GM21723 (cell line): Measurements from ENCODE around the gene TIMELESS.
"Not testable (repeated sequence)": the region's sequence is repeated elsewhere in the genome, so short reads cannot be mapped to it uniquely, and the experiment has no call there.

Source experiments
- ATAC-seq: cut with Tn5 transposase; IDR thresholded peaks from one replicate; pipeline ENCODE4 v1.9.1; 2021; ENCODE audit warnings: mild to moderate bottlenecking, moderate library complexity; ENCODE audit not compliant: unreplicated experiment

TIMELESS gene

DNA sequence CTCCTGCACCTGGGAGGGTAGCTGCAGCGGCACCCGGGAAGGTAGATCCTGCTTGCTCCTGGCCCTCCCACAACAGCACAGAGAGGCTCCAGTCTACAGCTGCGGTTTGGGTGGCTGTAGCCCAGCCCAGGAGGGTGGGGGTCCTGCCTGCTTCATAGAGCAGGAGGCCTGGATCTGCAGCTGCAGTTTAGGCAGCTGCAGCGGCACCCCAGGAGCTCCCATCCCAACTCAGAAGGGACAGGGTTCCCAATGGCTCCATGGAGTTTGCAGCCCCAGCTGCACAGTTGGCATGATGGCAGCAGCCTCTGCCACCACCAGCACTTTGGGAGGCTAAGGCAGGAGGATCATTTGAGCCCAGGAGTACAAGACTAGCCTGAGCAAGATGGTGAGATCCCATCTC lies 38.5 kb downstream of the TIMELESS start:
- ATAC-seq, result no peak

DNA sequence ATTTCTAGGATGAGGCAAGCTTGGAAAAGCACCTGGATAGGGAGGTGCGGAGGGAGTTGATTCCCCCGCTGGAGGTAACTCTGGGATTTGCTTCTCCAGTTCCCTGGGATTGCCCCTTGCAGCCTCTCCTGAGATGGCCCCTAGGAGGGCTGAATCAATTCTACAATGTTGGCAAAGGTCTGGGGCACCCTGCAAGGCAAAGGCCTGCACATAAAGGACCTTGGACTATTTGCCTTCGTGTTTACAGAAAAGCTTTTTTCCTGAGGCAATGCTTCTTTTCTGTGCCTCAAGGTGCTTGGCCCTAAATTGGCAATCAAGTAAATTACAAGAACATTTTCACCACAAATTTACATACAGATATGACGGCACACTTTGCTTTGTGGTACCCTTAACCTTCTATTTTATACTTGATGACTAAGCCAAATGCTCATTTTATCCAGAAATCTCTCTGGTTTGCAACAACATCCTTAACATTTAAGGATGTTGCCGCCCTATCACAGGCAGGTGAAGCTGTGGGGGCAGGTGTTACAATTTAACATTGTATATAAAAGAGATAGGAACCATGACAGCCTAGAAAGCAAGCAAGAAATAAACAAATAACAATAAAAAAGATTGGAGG lies 40.3 kb downstream of the TIMELESS start:
- ATAC-seq, result no peak

DNA sequence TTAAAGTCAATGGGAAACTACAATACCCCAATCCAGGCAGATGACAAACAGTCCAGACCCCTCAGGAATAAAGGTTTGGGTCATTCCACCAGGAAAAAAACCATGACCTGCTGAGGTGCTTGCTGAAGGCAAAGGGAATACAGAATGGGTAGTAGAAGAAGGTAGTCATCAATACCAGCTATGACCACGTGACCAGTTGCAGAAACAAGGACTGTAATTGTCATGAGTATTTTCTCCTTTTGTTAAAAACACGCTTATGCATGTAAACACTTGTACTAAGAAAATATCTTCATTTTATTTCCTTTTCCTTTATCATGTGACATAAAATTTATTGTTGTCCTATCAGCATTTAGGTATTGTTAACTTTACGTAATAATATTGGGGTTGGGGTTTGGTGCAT lies 45.0 kb downstream of the TIMELESS start:
- not testable (repeated sequence) for ATAC-seq

DNA sequence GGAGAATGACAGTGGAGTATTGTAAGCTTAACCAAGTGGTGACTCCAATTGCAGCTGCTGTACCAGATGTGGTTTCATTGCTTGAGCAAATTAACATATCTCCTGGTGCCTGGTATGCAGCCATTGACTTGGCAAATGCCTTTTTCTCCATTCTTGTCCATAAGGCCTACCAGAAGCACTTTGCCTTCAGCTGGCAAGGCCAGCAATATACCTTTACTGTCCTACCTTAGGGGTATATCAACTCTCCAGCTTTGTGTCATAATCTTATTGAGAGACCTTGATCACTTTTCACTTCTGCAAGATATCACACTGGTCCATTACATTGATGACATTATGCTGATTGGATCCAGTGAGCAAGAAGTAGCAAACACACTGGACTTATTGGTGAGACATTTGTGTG lies 47.6 kb downstream of the TIMELESS start:
- ATAC-seq, result not testable (repeated sequence)

DNA sequence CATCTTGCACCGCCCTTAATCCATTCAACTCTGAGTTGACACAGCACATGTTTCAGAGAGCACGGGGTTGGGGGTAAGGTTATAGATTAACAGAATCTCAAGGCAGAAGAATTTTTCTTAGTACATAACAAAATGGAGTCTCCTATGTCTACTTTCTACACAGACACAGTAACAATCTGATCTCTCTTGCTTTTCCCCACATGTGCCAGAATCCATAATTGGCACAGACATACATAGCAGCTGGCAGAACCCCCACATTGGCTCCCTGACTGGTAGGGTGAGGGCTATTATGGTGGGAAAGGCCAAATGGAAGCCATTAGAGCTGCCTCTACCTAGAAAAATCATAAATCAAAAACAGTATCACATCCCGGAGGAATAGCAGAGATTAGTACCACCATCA lies 48.1 kb downstream of the TIMELESS start:
- not testable (repeated sequence) for ATAC-seq

DNA sequence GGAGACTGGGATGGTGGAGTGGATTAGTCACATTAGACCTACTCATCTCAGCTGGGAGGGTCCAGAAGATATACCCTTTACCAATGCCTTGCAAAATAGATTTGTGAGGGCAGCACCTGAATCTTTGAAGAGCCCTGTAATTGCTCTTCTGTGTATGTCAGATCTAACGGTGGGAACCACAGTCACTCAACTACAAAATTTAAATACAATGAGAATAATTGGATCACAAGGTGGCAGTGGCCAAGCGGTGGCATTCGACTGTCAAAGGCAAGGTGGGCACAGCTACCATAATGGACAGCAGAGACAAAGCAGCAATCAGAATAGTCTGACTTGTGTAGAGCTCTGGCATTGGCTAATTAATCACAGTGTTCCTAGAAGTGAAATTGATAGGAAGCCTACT lies 49.8 kb downstream of the TIMELESS start:
- not testable (repeated sequence) for ATAC-seq

DNA sequence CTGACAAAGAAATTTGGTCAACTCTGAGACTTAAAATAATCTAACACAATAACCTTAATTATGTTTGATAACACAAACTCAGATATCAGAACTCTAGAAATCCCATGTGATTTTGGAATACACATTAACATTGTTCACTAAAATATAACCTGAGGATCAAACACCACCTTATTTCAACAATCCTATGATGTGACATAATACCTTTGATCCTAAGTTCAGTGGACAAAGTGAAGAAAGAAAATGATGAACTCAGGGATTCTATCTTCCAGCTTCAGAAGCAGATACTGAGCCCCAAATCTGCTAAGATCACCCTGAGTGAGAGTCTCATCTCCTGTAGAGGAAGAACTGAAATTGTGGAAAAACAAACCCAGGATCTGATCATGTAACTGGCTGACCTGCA lies 50.9 kb downstream of the TIMELESS start:
- no peak for ATAC-seq

DNA sequence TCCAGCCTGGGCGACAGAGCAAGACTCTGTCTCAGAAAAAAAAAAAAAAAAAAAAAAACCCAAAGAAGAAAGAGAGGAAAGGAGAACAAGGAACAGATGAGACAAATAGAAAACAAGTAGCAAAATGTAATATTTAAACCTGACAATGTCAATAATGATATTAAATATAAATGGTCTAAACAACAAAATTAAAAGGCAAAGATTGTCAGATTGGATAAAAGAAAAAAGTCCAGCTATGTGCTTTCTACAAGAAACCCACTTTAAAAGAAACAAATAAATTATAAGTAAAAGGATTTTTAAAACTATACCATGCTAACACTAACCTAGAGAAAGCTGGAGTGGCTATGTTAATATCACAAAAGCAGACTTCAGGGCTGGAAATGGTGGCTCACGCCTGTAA lies 56.9 kb downstream of the TIMELESS start:
- ATAC-seq, result no peak

DNA sequence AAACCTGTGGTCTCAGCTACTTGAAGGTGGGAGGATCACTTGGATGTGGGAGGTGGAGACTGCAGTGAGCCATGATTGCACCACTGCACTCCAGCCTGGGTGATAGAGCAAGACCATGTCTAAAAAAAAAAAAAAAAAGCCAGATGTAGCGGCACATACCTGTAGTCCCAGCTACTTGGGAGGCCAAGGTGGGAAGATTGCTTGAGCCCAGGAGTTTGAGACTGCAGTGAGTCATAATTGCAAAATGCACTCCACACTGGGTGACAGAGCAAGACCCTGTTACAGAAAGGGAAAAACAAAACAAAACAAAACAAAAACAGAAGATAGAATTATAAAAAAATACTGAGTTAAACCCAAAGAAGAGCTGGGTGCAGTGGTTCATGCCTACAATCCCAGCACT lies 57.5 kb downstream of the TIMELESS start:
- no peak for ATAC-seq

DNA sequence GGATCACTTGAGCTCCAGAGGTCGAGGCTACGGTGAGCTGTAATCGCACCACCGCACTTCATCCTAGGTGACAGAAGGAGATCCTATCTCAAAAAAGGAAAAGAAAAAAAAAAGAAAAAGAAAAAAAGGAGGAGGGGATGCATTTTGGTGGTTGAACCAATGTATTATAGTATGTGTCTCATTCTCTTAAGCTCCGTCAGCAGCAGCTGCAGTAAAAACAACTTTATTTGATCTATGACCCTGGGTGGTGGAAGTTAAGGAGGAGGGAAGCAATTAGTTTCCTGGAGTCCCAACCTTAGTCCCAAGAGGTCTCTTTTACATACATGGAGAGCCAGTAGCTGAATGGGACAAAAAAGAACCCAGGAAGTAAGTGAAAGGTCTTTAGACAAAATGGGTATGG lies 59.8 kb downstream of the TIMELESS start:
- no peak for ATAC-seq

DNA sequence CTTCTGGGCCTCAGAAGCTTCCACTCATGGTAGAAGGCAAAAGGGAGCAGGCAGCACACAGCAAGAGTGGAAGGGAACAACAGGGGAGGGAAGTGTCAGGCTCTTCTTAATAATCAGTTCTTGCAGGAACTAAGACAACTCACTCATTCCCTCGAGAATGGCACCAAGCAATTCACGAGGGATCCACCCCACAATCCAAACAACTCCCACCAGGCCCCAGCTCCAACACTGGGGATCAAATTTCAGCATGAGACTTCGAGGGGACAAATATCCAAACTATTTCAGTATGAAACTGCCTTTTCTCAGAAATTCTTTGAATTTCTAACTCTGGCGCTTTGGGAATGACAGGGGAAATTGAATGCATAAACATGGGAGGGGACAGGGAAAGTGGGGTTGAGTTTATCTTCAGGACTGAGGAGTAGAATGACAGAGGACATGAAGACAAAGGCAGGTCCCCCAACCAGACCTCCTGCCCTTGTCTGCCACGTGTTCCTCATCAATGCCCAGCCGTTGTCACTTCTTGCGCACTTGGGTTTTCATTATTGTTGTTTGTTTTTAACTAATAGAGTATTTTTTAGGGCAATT lies 62.0 kb downstream of the TIMELESS start:
- ATAC-seq, result no peak

DNA sequence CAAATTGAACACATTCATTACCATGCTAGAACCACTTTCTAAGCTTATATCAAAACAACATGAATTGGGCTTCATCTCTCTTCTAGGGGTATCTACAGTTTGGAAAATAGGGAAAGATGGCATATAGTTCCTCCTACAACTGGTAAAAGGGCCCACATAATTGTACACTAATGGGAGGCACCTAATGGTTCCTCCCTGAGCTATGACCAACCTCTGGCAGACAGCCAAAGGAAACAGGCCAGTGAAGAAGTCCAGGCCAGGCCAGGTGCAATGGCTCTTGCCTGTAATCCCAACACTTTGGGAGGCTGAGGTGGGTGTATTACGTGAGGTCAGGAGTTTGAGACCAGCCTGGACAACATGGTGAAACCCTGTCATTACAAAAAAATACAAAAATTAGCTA lies 63.4 kb downstream of the TIMELESS start:
- ATAC-seq, result no peak

DNA sequence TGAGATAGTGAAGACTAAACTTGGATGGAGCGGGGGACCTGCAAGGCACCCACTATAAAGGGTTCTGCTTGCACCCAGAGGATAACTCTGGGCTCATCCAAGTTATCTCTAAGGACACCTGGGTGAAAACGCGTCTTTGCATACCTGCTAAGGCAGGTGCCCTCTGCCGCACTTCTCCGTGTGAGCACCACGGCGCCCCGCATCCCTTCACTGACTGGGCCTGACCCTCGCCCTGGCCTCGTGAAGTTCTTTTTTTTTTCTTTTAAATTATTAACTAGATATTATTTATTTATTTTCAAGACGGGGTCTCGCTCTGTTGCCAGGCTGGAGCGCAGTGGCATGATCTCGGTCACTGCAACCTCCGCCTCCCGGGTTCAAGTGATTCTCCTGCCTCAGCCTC lies 66.6 kb downstream of the TIMELESS start:
- no peak for ATAC-seq

DNA sequence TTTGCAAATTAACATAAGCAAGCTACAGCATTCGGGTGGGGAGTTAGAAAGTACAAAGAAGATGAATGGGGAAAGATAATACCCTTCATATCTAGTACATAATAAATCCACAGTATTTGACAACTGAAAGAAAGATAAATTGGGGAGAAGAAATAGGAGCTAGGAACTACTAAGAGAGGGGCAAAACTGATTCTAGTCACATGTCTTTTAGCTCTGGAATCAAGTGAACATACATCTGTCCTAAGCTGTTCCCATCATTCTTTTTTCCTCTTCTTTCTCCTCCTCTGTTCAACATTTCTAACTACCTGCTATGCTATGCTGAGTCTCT lies 71.3 kb downstream of the TIMELESS start:
- ATAC-seq, result no peak

DNA sequence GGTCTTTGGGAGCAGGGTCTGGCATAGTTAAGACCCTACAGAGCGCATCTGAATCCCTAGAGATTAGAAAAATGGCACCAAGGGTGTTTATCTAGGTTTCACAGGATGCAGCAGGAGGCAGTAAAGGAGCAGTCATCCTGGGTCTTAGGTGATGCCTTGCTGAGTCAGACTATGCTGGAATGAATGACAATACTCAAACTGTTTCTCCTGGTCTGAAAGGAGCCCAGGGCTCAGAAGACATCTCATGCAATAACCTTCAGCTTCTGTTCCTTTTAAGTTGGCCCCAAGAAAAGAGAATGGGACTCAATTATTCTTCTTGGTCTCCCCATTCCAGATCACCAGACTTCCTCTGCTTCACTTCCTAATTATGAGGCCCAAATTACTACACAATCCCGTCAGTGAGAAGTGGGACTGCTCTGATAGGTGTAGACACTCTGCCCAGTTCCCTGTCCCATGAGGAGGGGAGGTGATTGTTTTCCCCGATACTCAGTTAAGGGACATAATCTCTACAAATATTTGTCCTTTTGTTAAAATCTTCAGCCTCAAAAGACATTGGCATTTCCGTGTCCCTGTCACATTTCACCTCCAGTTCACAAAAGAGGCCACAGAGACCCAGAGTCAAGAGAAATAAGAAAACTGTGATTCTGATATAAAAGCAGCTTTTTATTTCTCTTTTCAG lies 71.8 kb downstream of the TIMELESS start:
- no peak for ATAC-seq

DNA sequence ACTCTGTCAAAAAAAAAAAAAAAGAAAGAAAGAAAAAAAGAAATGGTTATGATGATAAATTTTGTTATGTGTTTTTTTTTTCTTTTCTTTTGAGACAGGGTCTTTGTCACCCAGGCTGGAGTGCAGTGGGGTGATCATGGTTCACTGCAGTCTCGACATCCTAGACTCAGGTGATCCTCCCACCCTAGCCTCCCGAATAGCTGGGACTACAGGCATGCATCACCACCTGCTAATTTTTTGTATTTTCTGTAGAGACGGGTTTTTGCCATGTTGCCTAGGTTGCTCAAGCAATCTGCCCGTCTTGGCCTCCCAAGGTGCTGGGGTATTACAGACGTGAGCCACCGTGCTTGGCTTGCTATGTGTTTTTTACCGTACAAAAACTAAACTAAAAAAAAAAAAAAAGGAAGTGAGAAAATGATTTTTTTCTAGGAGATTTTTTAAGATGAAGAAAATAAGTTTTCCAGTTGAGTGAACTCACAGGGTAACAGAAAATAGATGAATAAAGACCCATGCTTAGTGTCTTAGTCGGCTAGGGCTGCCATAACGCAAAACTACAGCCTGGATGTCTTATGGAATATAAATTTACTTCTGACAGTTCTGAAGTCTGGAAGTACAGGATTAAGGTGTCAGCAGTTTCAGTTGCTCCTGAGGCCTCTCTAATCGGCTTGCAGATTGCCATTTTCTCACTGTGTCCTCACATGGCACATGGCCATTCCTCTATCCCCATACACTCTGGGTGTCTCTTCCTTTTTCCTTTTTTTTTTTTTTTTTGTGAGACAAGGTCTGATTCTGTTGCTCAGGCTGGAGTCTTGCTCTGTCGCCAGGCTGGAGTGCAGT lies 73.4 kb downstream of the TIMELESS start:
- ATAC-seq, result peak; percentile 85

DNA sequence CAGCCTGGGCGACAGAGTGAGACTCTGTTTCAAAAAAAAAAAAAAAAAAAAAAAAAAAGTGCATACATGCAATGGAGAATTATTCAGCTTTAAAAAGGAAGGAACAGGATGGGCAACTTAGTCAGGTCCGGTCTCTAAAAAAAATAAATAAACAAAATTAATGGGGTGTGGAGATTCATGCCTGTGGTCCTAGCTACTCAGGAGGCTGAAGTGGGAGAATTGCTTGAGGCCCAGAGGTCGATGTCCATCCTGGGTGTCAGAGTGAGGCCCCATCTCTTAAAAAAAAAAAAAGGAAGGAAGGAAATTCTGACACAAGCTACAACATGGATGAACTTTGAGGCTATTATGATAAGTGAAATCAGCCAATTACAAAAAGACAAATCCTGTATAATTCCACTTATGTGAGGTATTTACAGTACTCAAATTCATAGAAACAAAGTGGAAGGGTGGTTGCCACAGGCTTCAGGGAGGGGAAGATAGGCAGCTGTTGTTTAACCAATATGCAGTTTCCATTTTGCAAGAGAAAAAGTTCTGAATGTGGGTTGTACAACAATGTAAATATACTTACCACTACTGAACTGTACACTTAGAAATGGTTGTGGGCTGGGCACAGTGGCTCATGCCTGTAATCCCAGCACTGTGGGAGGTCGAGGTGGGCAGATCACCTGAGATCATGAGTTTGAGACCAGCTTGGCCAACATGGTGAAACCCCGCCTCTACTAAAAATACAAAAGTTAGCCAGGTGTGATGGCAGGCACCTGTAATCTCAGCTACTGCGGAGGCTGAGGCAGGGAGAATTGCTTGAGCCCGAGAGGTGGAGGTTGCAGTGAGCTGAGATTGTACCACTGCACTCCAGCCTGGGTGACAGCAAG lies 74.3 kb downstream of the TIMELESS start:
- ATAC-seq, result peak; percentile 42

DNA sequence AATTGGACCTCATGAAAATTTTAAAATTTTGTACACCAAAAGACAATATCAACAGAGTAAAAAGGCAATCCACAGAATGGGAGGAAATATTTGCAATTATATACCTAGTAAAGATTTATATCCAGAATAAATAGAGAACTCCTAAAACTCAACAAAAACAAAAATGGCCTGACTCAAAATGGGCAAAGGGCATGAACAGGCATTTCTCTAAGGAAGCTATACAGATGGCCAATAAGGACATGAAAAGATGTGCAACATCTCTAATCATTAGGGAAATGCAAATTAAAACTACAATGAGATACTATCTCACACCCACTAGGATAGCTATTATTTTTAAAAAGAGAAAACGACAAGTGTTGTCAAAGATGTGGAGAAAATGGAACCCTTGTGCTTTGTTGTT lies 75.7 kb downstream of the TIMELESS start:
- no peak for ATAC-seq

DNA sequence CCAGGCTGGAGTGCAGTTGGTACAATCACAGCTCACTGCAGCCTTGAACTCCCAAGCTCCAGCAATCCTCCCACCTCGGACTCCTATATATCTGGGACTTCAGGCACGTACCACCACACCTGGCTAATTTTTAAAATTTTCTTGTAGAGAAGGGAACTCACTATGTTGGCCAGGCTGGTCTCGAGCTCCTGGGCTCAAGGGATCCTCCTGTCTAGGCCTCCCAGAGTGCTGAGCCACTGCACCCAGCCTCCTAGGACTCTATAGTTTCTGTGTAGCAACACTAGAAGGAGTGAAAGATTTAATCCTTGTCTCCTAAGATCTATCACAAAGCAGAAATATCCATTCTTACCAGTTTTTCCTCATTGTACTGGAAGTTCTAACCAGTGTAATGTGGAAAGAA lies 82.3 kb downstream of the TIMELESS start:
- no peak for ATAC-seq
